Measurements from ENCODE around the gene GDI1. TPM values are rescaled to one million over a fixed set of nuclear protein-coding genes. Genes with fewer than 3 reads are reported as not detected.

The GDI1 gene
- total and polyA plus RNA-seq, 2 of the 8 experiments (the other 6 are each of a cell fraction or from before 2014, with no cell fraction given), result 83.1 to 136 TPM

GRCh38 chrX:154398668-154399526 is 38.1 kb upstream of the GDI1 start (continued):
- TF ChIP-seq KDM5A (IDR thresholded peaks at IDR 0.05; ENCODE audit: low read length), result no peak
- no peak for TF ChIP-seq KDM1A (IDR thresholded peaks at IDR 0.05; ENCODE audit: borderline replicate concordance, low read length)
- TF ChIP-seq RAD21 (IDR thresholded peaks at IDR 0.05 in 1 of 2, conservative IDR thresholded peaks at IDR 0.05 in 1 of 2; ENCODE audit: low read depth in 2 of 2, low read length in 2 of 2), result peak; percentile 5 to 30; a peak in 2 of 4 replicates
- TF ChIP-seq GABPA (IDR thresholded peaks at IDR 0.05; ENCODE audit: borderline replicate concordance, insufficient read depth, low read length), result no peak
- TF ChIP-seq CTCF (IDR thresholded peaks at IDR 0.05; ENCODE audit: control extremely low read depth in 1 of 3, insufficient read depth in 1 of 3, low read depth in 1 of 3, low read length in 3 of 3), result peak in 2 of 3 experiments; percentile 53 to 70; a peak in 3 of 4 replicates
- no peak for TF ChIP-seq RBBP5 (IDR thresholded peaks at IDR 0.05; ENCODE audit: borderline replicate concordance, low read depth, low read length)
- TF ChIP-seq TBP (IDR thresholded peaks at IDR 0.05; ENCODE audit: low read depth, low read length), result no peak
- no peak for TF ChIP-seq EP300 (IDR thresholded peaks at IDR 0.05; ENCODE audit: borderline replicate concordance in 1 of 2, low read depth in 2 of 2, low read length in 2 of 2)
- TF ChIP-seq NRF1 (IDR thresholded peaks at IDR 0.05; ENCODE audit: low read depth, low read length), result no peak
- no peak for TF ChIP-seq GTF2F1 (IDR thresholded peaks at IDR 0.05; ENCODE audit: borderline replicate concordance, low read depth, low read length)
- no peak for TF ChIP-seq ZNF274 (IDR thresholded peaks at IDR 0.05; ENCODE audit: borderline replicate concordance, extremely low read depth, low read length)

All from H1 (cell line).